ENCODE results near the gene CERS1.
"Not testable (repeated sequence)": the region's sequence is repeated elsewhere in the genome, so short reads cannot be mapped to it uniquely, and the experiment has no call there.

Gene CERS1

GRCh38 chr19:18919086-18919899 is 23.3 kb upstream of the CERS1 start, which contains the start of the genes COPE and DDX49:
TSS of gene COPE (minus strand) at chr19:18919387. CDS start at chr19:18919348, 39 bp downstream.
TSS of gene DDX49 (plus strand) at chr19:18919715. CDS start at chr19:18919742, 27 bp downstream.
- TF ChIP-seq CTCF (IDR thresholded peaks at IDR 0.05; ENCODE audit: low read depth, low read length, missing control alignments), result no peak
- DNase-seq (ENCODE audit: low read depth), result peak; percentile 100
- H3K4me3 ChIP-seq (ENCODE audit: low read depth, low read length), result peak within 1 kb of the TSS; percentile 76
- in situ Hi-C loops (cut with HindIII; ENCODE audit: low sequenced_read_pairs), result no loop called here

- peak overlapping the region; percentile 76 for H3K4me3 ChIP-seq (ENCODE audit: low read depth, low read length)
- DNase-seq (ENCODE audit: low read depth); in situ Hi-C loops (cut with HindIII; ENCODE audit: low sequenced_read_pairs): not testable (repeated sequence)
Measured at GRCh38 chr19:18917593-18917992, 21.6 kb upstream of the CERS1 start.

- DNase-seq (ENCODE audit: low read depth), result no peak
- TF ChIP-seq CTCF (IDR thresholded peaks at IDR 0.05; ENCODE audit: low read depth, low read length, missing control alignments), result no peak
- no peak overlapping the region for H3K4me3 ChIP-seq (ENCODE audit: low read depth, low read length)
- in situ Hi-C loops (cut with HindIII; ENCODE audit: low sequenced_read_pairs), result no loop called here
Measured at GRCh38 chr19:18915639-18916038, 19.7 kb upstream of the CERS1 start.

DNA sequence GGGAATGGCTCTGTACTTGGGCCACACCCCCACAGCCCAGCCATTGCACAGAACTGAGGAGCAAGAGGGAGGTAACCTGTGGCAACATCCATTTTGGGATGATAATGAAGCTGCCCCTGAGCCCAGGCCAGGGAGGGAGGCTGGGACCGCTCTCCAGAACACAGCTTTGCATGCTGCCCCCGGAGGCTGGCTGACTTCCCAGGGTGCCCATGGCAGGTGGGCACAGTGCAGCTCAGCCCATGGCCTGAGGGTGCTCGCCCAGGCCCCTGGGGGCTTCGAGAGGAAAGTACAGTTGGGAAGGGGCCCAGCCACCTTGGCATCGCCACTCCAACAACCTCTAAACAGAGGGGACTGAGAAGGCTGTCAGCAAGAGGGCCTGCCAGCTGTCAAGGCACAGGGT is 17.5 kb upstream of the CERS1 start:
- no peak for TF ChIP-seq CTCF (IDR thresholded peaks at IDR 0.05; ENCODE audit: low read depth, low read length, missing control alignments)
- H3K4me3 ChIP-seq (ENCODE audit: low read depth, low read length), result no peak overlapping the region
- no peak for DNase-seq (ENCODE audit: low read depth)
- in situ Hi-C loops (cut with HindIII; ENCODE audit: low sequenced_read_pairs), result no loop called here

DNA sequence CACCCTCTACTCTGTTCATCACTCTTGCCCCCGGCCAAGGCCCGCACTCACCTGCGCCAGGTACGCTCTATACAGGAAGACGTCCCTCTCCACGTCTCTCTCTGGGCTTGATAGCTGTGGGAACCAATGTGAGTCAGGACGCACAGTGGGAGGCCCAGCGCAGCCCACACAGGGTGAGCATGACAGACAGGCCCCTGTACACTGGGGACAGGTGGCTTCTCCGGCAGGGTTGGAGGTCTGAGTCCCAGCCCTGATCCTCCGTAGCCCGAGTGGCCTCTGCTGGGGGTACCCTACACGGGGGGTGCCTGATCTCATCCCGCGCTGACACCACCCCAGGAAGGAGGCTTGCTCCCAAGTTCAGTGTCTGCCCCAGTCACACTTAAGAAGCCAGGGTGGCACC is 17.0 kb upstream of the CERS1 start:
- no peak for DNase-seq (ENCODE audit: low read depth)
- in situ Hi-C loops (cut with HindIII; ENCODE audit: low sequenced_read_pairs), result no loop called here
- TF ChIP-seq CTCF (IDR thresholded peaks at IDR 0.05; ENCODE audit: low read depth, low read length, missing control alignments), result no peak
- no peak overlapping the region for H3K4me3 ChIP-seq (ENCODE audit: low read depth, low read length)

GRCh38 chr19:18910801-18911436 is 15.0 kb upstream of the CERS1 start:
- no peak for TF ChIP-seq CTCF (IDR thresholded peaks at IDR 0.05; ENCODE audit: low read depth, low read length, missing control alignments)
- in situ Hi-C loops (cut with HindIII; ENCODE audit: low sequenced_read_pairs), result no loop called here
- DNase-seq (ENCODE audit: low read depth), result no peak
- no peak overlapping the region for H3K4me3 ChIP-seq (ENCODE audit: low read depth, low read length)

DNA sequence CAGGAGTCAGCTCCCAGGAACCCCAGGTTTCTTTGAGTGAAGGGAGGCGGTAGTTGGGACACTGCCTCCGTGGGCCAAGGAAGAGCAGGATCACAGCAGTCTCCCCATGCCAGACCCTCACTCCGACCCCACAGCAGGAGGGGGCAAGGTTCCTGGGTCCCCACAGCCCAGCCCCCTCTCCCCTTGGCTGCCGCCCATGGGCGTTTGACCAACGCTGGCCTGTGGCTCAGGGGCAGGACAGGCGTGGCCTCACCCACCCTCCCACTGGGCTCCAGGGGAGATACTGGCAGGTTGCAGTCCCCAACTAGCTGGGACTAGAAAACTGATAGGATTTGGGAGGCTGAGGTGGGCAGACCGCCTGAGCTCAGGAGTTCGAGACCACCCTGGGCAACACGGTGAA is 14.1 kb upstream of the CERS1 start:
- H3K4me3 ChIP-seq (ENCODE audit: low read depth, low read length), result no peak overlapping the region
- in situ Hi-C loops (cut with HindIII; ENCODE audit: low sequenced_read_pairs), result no loop called here
- no peak for DNase-seq (ENCODE audit: low read depth)
- no peak for TF ChIP-seq CTCF (IDR thresholded peaks at IDR 0.05; ENCODE audit: low read depth, low read length, missing control alignments)

Data from astrocyte of the cerebellum (primary cell).